ENCODE results near the gene SMAD1.

The SMAD1 gene

GRCh38 chr4:145481164-145481941 is at the start of gene SMAD1:
TSS of gene SMAD1 (plus strand) at chr4:145481853. CDS start at chr4:145514614, 32,761 bp downstream.
- DNase-seq = peak; percentile 8 to 33

DNA sequence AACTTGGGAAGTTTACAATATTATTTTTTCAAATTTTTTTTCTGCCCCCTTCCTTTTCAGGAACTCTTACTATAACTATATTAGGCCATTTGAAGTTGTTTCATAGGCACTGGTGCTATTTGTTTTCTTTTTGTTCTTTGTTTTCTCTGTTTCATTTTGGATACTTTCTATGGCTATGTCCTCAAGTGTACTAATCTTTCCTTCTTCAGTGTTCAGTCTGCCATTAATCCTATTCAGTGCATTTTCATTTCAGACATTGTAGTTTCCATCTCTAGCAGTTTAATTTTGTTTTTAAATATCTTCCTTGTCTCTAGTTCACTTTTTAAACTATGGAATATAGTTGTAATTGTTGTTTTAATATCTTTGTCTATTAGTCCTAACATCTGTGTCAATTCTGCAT is 48.0 kb upstream of the SMAD1 start:
- DNase-seq = no peak

GRCh38 chr4:145435646-145436045 is 46.0 kb upstream of the SMAD1 start:
- no peak for DNase-seq

DNA sequence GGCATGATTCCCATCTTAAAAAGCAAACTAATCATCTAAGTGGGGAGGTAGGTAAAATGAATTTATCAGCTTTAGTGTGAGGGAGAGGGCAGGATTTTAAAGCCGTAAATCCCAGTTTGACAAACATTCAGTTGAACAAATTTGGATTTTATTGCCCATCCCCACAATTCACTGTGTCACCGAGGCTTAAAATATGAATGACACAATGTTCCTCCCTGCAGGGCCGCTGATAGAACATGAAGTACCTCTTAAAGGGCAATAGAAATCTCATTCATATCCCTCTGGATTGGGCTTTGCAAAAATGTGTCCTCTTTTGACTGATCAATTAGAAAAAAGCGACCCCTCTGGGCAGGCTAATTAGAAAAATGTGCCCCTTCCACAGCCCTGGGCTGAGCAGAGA is 45.5 kb upstream of the SMAD1 start:
- DNase-seq = no peak

DNA sequence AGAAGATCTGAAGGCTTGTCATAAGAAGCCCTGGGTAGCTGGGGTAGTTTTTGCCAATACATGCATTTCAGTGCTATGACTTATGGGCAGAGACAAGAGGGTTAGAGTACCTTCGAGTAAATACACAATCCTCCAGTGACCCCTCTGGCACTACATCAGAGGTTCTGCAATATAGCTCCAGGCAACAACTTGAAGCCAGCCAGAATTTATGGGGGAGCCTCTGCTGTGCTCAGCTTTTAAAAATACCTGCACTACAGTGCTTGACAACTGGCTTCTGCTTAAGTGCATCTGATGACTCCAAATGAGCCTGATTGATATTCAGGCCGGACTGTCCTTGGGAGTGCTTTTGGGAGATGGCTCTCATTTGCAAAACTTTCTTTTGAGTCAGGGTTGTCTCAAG is 44.9 kb upstream of the SMAD1 start:
- no peak for DNase-seq

DNA sequence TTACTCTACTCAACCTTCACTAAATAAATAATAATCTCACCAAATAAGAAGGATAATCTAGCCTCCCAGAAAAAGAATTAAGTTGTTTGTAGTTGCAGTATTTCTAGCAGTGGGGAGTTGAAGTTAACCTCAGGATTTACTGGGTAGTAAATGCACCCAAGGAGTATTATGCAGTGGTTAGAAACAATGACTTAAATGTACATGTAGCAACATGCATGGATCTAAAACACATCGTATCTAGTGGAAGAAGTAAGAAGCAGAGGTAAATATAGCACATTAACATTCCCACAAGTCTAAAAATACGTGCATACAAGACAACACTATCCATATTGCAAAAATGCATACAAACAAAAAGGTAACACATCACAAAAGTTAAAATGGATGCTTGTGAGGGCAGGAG is 44.2 kb upstream of the SMAD1 start:
- no peak for DNase-seq

- no peak for DNase-seq
Observed at GRCh38 chr4:145438298-145438697, 43.4 kb upstream of the SMAD1 start.

- DNase-seq = no peak
Observed at GRCh38 chr4:145440292-145441007, 41.2 kb upstream of the SMAD1 start.

DNA sequence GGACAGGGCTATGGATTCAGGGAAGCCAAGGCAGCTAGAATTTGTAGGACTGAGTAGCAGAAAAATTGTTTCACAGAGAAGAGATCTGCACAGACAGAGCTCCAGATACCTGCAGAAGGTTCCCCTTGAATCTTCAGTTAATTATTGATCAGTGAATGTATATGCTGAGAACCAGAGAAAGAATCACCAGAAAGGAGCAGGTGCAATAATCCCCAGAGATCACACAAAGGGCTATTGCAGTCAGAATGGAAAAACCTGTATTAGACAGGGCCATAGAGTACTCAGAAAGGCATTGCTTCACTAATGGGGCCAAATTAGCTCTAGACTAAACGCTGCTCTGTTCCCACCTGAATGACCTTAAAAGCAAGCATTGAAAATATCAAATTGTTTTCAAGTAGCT is 35.5 kb upstream of the SMAD1 start:
- no peak for DNase-seq

GRCh38 chr4:145451895-145452294 is 29.8 kb upstream of the SMAD1 start:
- no peak for DNase-seq

- DNase-seq = no peak
Observed at GRCh38 chr4:145452447-145453162, 29.0 kb upstream of the SMAD1 start.

DNA sequence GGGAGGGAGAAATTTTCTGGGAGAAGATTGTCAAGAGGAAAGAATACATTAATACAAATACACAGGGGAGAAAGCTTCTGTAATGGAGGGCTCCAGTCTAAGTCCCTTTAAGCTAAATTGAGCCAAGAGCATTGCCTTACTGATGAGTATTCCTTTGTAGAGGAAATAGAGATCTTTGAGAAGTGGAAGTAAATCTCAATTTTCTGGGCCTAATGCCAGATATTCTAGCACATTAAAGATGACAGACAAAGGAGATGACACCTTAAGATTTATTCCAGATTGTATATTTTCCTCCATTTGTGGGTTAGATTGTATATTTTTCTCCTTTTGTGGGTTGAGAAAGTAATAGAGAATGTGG is 28.5 kb upstream of the SMAD1 start:
- DNase-seq = no peak

- DNase-seq = no peak
Observed at GRCh38 chr4:145473203-145473602, 8.4 kb upstream of the SMAD1 start.

- no peak for DNase-seq
Observed at GRCh38 chr4:145480257-145480656, 1.4 kb upstream of the SMAD1 start.

GRCh38 chr4:145481942-145482208 is 222 bp downstream of the SMAD1 start:
- DNase-seq = peak in 1 of 2 donors; percentile 1

- DNase-seq = peak; percentile 63 to 64
Observed at GRCh38 chr4:145482209-145483037, 770 bp downstream of the SMAD1 start.

DNA sequence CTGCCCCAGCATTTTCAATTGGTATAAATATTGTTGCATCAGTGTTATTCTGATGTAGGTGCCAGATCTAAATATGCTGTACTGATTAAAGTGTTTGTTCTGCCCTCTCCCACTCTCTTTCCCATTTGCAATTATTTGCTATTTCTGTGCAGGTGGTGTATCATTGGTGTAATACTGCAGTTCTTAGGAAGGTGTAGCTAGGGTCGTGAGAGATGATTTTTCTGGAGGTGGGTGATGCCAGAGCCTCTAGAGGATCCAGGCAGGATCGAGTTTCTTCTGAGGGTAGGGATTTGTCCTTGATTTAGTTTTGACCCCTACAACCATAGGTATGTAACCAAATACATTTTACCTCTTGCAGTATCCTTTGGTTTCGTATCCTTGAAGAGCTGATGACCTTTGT is 1.9 kb downstream of the SMAD1 start:
- DNase-seq = no peak

DNA sequence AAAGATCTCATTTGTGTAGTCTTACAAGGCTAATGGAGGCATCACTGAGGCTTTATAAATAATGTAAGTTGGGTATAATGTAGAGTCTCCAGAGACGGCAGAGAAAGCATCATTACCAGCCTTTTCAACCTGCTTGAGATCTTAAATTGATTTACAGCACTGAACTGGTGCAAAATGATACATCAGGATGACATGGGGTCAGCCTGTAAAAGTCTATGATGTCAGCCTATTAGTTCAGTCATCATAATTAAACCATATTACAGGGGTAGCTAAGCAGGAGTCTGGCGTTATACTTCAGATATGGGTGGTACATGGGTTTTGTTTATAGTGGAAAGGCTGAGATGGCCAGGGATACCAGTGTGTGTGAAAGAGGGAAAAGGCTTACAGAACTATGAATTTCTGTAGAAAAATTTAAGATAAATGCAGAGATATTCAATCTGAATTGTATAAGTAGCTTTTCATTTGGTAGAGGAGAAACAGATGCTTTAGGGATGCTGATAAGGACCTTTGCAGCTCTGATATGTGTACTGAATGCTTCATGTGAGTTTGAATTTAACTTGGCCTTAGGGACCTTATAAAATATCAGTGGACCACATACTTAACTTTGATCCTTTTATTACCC is 2.7 kb downstream of the SMAD1 start:
- DNase-seq = no peak

DNA sequence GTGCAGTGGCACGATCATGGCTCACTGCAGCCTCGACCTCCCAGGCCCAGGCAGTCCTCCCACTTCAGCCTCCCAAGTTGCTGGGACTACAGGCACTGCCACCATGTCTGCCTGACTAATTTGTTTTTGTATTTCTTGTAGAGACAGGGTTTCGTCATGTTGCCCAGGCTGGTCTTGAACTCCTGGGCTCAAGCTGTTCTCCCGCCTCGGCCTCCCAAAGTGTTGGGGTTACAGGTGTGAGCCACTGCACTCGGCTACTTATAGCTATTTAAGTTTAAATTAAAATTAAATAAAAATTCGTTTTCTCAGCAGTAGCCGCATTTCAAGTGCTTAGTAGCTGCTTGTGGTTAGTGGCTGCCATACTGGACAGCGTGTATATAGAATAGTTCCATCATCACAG is 3.5 kb downstream of the SMAD1 start:
- DNase-seq = no peak

DNA sequence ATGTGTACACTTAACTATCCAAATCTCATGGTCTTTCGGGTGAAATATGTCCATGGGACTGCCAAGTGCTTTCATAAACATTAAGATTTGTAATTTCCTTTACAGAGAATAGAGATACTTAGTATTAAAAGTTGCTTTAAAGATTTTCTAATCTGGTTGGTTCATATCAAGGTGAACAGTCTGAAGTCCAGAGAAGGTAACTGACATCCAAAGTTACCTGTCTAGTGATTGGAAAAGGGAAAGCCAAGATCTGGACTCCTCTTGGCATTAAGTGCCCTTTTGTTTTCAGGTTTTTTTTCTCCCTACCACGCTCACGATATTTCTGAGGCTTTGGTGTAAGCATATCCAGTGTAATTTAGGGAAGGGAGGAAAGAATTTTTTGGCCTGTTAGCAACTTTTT is 5.0 kb downstream of the SMAD1 start:
- no peak for DNase-seq

- DNase-seq = no peak
Observed at GRCh38 chr4:145487631-145488030, 6.0 kb downstream of the SMAD1 start.

- no peak for DNase-seq
Observed at GRCh38 chr4:145488310-145488709, 6.7 kb downstream of the SMAD1 start.

GRCh38 chr4:145489556-145489955 is 7.9 kb downstream of the SMAD1 start:
- no peak for DNase-seq
